Mammary epithelial cell (primary cell): ENCODE measurements around the gene COG5.

Source experiments
- EZH2 ChIP-seq: IDR thresholded peaks from 2 replicates; pipeline ENCODE4 v1.6.1; 2012; ENCODE audit warnings: low read length, inconsistent platforms, borderline replicate concordance
- TF ChIP-seq, protein P1 (sequence below), 2 donors: IDR thresholded peaks in 1 of 2; conservative IDR thresholded peaks in 1 of 2; 2 replicates each; pipeline ENCODE4 v1.5.1; 2011 to 2012; ENCODE audit warnings: inconsistent platforms in 2 of 2, low read length in 2 of 2, mild to moderate bottlenecking in 2 of 2, control low read depth in 1 of 2, low read depth in 1 of 2; ENCODE audit not compliant: insufficient read depth in 1 of 2; ENCODE audit errors: extremely low read depth in 1 of 2

DNA sequence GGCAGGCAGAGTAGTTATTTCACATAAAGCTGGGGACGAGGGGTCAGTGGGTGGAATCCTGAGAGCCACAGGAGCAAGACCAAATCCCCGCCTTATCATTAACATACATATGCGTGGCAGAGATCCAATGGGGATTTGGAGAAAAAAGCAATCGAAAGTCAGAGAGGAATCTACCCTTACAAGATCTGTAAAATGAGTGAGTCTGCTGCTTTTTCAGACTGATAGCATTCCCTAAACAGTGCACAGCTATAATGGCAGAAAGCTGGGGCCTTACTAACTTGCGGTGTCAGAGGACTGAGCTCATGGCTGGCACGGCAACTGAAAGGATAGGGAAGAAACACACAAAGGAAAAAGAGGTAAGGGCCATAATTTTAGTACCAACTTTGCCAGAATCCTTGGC lies 68.8 kb downstream of the COG5 start:
- TF ChIP-seq, protein P1, sequence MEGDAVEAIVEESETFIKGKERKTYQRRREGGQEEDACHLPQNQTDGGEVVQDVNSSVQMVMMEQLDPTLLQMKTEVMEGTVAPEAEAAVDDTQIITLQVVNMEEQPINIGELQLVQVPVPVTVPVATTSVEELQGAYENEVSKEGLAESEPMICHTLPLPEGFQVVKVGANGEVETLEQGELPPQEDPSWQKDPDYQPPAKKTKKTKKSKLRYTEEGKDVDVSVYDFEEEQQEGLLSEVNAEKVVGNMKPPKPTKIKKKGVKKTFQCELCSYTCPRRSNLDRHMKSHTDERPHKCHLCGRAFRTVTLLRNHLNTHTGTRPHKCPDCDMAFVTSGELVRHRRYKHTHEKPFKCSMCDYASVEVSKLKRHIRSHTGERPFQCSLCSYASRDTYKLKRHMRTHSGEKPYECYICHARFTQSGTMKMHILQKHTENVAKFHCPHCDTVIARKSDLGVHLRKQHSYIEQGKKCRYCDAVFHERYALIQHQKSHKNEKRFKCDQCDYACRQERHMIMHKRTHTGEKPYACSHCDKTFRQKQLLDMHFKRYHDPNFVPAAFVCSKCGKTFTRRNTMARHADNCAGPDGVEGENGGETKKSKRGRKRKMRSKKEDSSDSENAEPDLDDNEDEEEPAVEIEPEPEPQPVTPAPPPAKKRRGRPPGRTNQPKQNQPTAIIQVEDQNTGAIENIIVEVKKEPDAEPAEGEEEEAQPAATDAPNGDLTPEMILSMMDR (conservative IDR thresholded peaks at IDR 0.05 in 1 of 2, IDR thresholded peaks at IDR 0.05 in 1 of 2; ENCODE audit: extremely low read depth in 1 of 2, insufficient read depth in 1 of 2, low read depth in 1 of 2, low read length in 2 of 2), result no peak
- no peak for TF ChIP-seq EZH2
